Fibroblast of skin of back (primary cell): ENCODE measurements around the gene ATG5.
"Not testable (repeated sequence)": the region's sequence is repeated elsewhere in the genome, so short reads cannot be mapped to it uniquely, and the experiment has no call there.

Experiments used
- DNase-seq: peaks from one replicate; pipeline ENCODE4 v3.0.0-alpha.2; 2013

ATG5 gene

GRCh38 chr6:106309766-106310373 lies 15.7 kb downstream of the ATG5 start:
- DNase-seq: peak; percentile 77

DNA sequence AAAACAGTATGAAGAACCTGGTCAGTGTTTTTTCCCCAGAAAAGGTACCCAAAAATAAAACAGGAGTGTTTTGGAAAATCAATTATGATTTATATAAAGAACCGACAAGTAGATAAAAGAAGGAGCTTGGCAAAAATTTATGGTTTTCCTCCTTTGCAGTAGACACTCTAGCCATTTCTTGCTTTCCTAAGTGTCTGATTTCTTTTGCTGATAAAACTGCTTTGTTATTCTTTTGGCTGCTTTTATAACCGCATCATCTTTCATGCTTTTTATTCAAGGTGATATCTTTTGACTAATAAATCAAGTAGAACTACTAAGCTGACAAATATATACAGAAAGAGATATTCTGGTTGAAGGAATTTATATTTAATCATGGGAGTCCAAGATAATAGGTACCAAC lies 16.6 kb downstream of the ATG5 start:
- DNase-seq: peak; percentile 17

GRCh38 chr6:106305740-106306139 lies 19.8 kb downstream of the ATG5 start:
- no peak for DNase-seq

- peak; percentile 57 for DNase-seq
Observed at GRCh38 chr6:106300944-106301343, 24.6 kb downstream of the ATG5 start.

- no peak for DNase-seq
Observed at GRCh38 chr6:106300020-106300780, 25.4 kb downstream of the ATG5 start.

DNA sequence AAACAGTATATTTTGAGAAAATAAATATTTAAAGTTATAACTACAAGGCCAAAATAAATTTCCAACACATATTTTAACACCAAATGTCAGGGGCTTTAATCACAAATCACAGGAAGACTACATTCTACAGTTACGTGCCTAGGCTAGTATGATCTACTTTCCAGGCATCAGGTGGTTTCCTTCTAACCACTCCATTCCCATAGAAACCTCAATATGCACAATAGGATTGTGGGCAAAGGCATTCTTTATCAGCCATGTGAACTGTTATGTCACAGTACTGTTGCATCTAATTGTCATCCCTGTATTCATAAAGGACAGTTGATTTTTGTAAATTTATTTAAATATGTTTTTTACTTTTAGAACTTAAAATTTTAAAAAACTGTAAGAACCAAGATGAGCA lies 32.4 kb downstream of the ATG5 start:
- no peak for DNase-seq

GRCh38 chr6:106290954-106291353 lies 34.6 kb downstream of the ATG5 start:
- DNase-seq: no peak

DNA sequence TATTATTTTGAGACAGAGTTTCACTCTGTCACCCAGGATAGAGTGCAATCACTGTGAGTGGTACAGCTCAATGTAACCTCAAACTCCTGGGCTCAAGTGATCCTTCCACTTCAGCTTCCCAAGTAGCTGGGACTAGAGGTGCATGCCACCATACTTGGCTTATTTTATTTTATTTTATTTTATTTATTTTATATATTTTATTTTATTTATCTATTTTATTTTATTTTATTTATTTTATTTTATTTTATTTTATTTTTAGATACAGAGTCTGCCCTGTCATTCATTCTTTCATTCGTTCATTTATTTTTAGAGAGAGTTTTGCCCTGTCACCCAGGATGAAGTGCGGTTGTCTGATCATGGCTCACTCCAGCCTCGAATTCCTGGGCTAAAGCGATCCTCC lies 35.5 kb downstream of the ATG5 start:
- DNase-seq: no peak

GRCh38 chr6:106287215-106287614 lies 38.3 kb downstream of the ATG5 start:
- no peak for DNase-seq

GRCh38 chr6:106286746-106287145 lies 38.8 kb downstream of the ATG5 start:
- DNase-seq: no peak

DNA sequence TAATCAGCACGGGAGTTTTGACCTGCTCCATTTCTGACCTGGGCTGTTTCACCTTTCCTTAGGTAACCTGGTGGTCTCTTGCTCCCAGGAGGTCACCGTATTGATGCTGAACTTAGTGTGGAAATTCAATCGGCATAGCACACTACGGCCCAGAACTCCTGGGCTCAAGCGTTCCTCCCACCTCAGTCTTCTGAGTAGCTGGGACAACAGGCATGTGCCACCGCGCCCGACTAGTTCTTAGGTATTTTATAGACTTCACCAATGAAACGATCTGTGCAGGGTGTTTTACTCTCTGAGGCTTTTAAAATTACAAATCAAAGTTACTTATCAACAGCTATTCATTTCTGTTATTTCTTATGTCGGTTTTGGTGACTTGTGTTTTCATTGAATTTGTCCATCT lies 42.1 kb downstream of the ATG5 start:
- DNase-seq: no peak

DNA sequence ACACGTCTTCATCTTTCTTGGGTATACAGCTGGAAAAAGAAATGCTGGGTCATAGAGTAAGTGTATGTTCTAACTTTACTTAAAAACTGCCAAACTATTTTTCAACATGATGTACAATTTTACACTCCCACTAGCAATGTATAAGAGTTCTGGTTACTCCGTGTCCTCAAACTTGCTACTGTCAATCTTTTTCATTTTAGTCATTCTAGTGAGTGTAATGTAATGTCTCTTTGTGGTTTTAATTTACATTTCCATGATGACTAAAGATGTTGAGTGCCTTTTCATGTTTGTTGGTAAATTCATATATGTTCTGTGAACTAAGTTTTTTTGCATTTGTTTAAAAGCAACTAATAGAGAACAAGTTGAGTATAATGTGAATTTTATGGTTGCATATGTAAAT lies 43.9 kb downstream of the ATG5 start:
- no peak for DNase-seq

GRCh38 chr6:106281088-106281487 lies 44.5 kb downstream of the ATG5 start:
- peak; percentile 34 for DNase-seq

- peak; percentile 70 for DNase-seq
Observed at GRCh38 chr6:106279179-106279578, 46.4 kb downstream of the ATG5 start.

- peak; percentile 35 for DNase-seq
Observed at GRCh38 chr6:106275692-106276091, 49.9 kb downstream of the ATG5 start.

DNA sequence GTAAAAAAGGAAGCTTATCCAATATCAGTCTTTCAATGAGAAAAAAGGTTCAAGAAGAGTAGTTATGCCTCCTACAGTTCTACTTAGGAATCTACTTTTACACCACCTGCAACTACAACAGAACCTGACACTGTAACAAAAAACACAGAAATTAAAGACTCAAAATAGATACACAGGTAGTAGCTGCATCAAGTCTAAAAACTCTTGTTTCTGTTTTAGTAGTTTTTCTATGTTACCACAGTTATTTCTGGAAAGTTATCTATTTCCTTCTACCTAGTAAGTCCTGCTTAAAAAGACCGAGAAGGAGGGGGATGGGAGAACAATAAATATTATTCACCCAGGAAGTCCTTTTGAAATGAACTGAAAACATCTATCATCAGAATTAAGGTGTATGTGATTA lies 52.5 kb downstream of the ATG5 start:
- DNase-seq: no peak

- no peak for DNase-seq
Observed at GRCh38 chr6:106272287-106272686, 53.3 kb downstream of the ATG5 start.

- no peak for DNase-seq
Observed at GRCh38 chr6:106270414-106270813, 55.1 kb downstream of the ATG5 start.

DNA sequence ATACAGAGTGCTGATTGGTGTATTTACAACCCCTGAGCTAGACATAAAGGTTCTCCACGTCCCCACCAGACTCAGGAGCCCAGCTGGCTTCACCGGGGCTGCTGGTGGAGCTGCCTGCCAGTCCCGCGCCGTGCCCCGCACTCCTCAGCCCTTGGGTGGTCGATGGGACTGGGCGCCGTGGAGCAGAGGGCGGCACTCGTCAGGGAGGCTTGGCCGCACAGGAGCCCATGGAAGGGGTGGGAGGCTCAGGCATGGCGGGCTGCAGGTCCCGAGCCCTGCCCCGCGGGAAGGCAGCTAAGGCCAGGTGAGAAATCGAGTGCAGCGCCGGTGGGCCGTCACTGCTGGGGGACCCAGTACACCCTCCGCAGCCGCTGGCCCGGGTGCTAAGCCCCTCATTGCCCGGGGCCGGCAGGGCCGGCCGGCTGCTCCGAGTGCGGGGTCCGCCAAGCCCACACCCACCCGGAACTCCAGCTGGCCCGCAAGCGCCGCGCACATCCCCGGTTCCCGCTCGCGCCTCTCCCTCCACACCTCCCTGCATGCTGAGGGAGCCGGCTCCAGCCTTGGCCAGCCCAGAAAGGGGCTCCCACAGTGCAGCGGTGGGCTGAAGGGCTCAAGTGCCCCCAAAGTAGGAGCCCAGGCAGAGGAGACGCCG lies 56.2 kb downstream of the ATG5 start:
- DNase-seq: not testable (repeated sequence)

DNA sequence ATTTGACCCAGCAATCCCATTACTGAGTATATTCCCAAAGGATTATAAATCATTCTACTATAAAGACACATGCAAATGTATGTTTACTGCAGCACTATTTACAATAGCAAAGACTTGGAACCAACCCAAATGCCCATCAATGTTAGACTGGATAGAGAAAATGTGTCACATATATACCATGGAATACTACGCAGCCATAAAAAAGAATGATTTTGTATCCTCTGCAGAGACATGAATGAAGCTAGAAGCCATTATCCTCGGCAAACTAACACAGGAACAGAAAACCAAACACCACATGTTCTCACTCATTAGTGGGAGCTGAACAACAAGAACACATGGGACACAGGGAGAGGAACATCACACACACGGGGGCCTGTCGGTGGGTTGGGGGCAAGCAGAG lies 57.1 kb downstream of the ATG5 start:
- not testable (repeated sequence) for DNase-seq

DNA sequence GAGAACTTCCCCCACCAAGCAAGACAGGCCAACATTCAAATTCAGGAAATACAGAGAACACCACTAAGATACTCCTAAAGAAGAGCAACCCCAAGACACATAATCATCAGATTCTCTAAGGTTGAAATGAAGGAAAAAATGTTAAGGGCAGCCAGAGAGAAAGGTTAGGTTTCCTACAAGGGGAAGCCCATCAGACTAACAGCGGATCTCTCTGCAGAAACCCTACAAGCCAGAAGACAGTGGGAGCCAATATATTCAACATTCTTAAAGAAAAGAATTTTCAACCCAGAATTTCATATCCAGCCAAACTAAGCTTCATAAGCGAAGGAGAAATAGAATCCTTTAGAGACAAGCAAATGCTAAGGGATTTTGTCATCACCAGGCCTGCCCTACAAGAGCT lies 61.1 kb downstream of the ATG5 start:
- DNase-seq: not testable (repeated sequence)

DNA sequence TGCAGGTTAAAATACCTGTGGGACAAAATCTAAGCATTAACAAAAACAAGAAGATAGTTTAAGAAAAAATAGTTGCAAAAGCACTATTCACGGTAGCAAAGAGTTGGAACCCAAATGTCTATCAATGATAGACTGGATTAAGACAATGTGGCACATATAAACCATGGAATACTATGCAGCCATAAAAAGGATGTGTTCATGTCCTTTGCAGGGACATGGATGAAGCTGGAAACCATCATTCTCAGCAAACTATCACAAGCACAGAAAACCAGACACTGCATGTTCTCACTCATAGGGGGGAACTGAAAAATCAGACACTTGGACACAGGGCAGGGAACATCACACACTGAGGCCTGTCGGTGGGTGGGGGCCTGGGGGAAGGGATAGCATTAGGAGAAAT lies 65.8 kb downstream of the ATG5 start:
- DNase-seq: not testable (repeated sequence)

- DNase-seq: no peak
Observed at GRCh38 chr6:106258726-106259125, 66.8 kb downstream of the ATG5 start.

DNA sequence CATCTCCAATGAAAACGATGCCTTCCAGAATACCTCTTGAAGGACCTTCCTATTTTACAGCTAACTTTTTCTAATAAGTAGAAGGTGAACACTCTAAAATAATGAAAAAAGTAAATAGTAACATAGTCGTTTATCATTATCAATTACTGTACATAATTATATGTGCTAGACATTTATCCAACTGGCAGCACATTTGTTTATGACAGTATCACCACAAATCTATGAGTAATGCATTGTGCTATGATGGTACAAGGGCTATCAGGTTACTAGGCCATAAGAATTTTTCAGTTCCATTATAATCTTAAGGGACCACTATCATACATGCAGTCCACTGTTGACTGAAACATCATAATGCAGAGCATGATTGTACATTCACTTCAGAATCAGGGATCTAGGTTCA lies 68.4 kb downstream of the ATG5 start:
- DNase-seq: peak; percentile 60
